ENCODE results near the gene DGKA. TPM values are rescaled to one million over a fixed set of nuclear protein-coding genes. Genes with fewer than 3 reads are reported as not detected.
"Not testable (repeated sequence)": the region's sequence is repeated elsewhere in the genome, so short reads cannot be mapped to it uniquely, and the experiment has no call there.

The DGKA gene
- 5.5 and 5.9 TPM in 2 replicates for total RNA-seq (2014; rRNA removed; shearing (Covaris generic))

- DNase-seq (ENCODE audit: low spot score), result peak; percentile 71
Observed at GRCh38 chr12:55930771-55931316, at the start of gene DGKA. DGKA (plus strand) TSS chr12:55931162; CDS start chr12:55936504, 5,342 bp downstream.

GRCh38 chr12:55885113-55885512 lies 45.8 kb upstream of the DGKA start:
- DNase-seq (ENCODE audit: low spot score), result no peak

- no peak for DNase-seq (ENCODE audit: low spot score)
Observed at GRCh38 chr12:55891310-55891709, 39.7 kb upstream of the DGKA start.

- no peak for DNase-seq (ENCODE audit: low spot score)
Observed at GRCh38 chr12:55893723-55894122, 37.2 kb upstream of the DGKA start.

GRCh38 chr12:55899082-55899481 lies 31.9 kb upstream of the DGKA start:
- no peak for DNase-seq (ENCODE audit: low spot score)

GRCh38 chr12:55901881-55902490 lies 29.0 kb upstream of the DGKA start:
- DNase-seq (ENCODE audit: low spot score), result no peak

- no peak for DNase-seq (ENCODE audit: low spot score)
Observed at GRCh38 chr12:55906056-55906455, 24.9 kb upstream of the DGKA start.

GRCh38 chr12:55908726-55909512 lies 22.0 kb upstream of the DGKA start:
- no peak for DNase-seq (ENCODE audit: low spot score)

- DNase-seq (ENCODE audit: low spot score), result no peak
Observed at GRCh38 chr12:55909513-55909884, 21.5 kb upstream of the DGKA start.

GRCh38 chr12:55912908-55913307 lies 18.1 kb upstream of the DGKA start:
- no peak for DNase-seq (ENCODE audit: low spot score)

- no peak for DNase-seq (ENCODE audit: low spot score)
Observed at GRCh38 chr12:55915482-55915859, 15.5 kb upstream of the DGKA start.

- DNase-seq (ENCODE audit: low spot score), result not testable (repeated sequence)
Observed at GRCh38 chr12:55919032-55919431, 11.9 kb upstream of the DGKA start.

GRCh38 chr12:55922126-55922525 lies 8.8 kb upstream of the DGKA start:
- DNase-seq (ENCODE audit: low spot score), result no peak

- DNase-seq (ENCODE audit: low spot score), result not testable (repeated sequence)
Observed at GRCh38 chr12:55923648-55924047, 7.3 kb upstream of the DGKA start.

GRCh38 chr12:55925371-55925770 lies 5.6 kb upstream of the DGKA start:
- DNase-seq (ENCODE audit: low spot score), result no peak

- DNase-seq (ENCODE audit: low spot score), result peak; percentile 23
Observed at GRCh38 chr12:55925870-55926737, 4.9 kb upstream of the DGKA start.

GRCh38 chr12:55926738-55927587 lies 4.0 kb upstream of the DGKA start:
- DNase-seq (ENCODE audit: low spot score), result peak; percentile 93

GRCh38 chr12:55927588-55928502 lies 3.1 kb upstream of the DGKA start, which contains the start of gene PYM1:
PYM1 (minus strand) TSS chr12:55927894; CDS start chr12:55927761, 133 bp downstream.
- peak; percentile 95 for DNase-seq (ENCODE audit: low spot score)

GRCh38 chr12:55929306-55929791 lies 1.6 kb upstream of the DGKA start:
- DNase-seq (ENCODE audit: low spot score), result no peak

Data from HT-29 (cell line).